HG02840 (cell line): Measurements from ENCODE around the gene MTA2.

Source experiments
- ATAC-seq: cut with Tn5 transposase; IDR thresholded peaks from one replicate; pipeline ENCODE4 v1.9.1; 2021; ENCODE audit warnings: mild to moderate bottlenecking, moderate library complexity, moderate number of reproducible peaks; ENCODE audit not compliant: unreplicated experiment, low FRiP score

The MTA2 gene

DNA sequence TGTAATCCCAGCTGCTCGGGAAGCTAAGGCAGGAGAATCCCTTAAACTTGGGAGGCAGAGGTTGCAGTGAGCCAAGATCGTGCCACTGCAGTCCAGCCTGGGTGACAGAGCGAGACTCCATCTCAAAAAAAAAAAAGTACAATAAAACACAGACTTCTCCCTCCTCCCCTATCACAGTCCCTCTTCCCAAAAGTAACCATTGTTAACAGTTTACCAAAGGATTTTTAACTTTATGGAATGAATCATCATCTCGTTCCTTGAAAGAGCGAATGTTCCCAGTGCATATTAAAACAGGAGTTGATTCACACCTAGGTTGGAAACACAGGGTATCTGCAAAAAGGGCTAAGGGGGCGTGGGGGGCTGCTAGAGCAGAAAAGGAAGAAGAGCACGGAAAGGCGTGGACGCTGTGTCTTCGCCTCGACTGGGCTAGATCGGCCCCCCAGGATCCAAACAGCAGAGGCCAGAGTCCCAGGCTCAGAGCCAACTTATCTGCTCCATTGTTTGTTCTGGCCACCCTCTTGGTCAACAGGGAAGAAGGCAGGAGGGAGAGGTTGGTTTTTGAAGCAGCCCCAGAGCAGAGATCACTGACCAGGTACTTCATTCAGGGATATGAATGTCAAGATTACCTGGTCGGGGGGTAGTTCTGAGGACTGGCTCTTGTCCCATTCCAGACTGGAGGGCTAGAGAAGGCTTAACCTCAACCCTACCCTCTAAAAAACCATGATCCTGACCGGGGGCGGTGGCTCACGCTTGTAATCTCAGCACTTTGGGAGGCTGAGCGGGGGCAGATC is 52.9 kb downstream of the MTA2 start:
- ATAC-seq, result no peak

DNA sequence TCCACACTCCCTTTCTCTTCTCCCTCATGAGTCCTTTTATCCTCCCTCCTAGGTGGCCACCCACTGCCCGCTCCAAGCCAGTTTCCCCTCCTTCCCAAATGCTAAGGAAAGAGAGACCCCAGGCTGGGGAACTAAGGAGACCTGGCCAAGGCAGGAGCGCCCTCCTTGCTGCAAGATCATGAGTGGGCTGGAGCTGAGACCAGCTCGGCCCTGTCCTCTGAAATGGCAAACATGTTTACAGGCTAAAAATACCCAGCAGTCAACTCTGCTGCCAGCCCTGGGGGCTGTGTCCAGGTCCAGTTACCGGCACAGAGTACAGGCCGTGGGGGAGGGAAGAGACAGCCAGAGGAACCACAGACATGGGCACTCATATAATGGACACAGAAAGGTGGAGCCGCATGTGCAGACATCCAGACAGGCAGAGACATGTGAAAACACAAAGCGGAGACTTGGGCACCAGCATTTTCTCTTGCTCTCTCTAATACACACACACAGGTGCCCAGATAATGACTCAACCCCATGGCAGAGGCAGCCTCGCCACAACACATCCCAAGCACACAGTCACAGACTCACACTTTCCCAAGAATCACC is 53.9 kb downstream of the MTA2 start:
- ATAC-seq, result no peak

DNA sequence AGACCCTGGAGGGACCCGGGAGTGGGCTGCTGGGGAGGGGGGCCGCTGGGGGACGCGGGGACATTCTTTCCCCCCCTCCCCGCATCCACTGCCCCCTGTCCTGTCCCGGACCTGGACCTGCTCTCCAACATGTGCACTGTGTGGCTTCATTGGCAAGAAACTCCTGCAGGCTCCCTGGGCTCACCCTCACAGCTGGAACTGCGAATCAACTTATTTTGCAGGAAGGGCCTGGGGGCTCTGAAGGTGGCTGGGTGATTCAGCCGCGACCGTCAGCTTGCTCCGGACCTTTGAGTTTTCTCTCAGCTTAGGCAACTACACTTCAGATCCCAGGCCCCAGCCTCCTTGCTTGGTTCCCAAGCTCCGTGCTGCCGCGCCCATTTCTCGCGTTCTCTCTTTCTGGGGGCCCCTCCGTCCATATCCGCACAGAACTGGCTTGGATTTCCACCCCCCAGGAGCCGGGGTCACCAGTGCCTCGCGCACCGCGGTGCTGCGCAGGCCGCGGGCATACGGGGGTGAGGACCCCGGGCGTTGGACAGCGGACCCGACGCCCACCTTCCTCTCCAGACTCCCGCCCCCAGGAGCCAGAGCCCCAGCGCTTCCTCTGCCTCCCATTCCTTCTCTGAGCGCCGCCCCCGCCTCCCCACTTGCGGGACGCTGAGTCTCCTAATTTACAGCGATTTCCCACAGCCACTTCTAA is 54.6 kb downstream of the MTA2 start:
- no peak for ATAC-seq

DNA sequence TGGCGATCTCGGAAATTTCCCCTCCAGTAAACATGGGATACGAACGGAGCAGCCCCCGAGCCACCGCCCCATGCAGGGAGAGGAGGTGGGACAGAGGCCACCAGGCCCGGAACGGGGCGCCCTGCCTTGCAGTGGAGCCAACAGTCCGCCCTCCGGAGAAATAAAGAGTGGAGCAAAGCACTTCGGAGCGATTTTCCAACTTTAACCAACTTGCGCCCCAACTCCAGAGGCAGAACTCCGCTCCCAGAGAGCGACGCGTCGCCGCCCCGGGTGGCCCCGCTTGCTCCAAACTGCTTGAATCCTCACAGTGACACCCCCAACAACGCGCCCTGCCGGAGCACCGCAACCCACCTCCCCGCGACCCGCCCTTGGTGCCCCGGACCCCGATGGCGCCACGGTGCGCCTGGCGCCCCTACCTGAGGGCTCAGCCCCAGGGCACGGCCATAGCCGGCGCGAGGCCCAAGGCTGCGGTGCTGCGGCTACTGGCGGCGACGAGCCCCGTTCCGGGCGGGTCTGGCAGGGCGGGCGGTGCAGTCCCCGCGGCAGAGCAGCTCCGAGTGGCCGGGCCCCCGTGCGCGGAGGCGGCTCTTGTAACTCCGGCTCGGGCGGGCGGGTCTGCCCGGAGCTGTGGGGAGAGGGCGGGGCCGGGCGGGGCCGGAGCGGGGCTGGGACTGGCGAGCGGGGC is 55.3 kb downstream of the MTA2 start, which contains the start of gene AHNAK:
AHNAK (minus strand) TSS at position 563 of the 685 bp plus-strand sequence. CDS start 10,708 bp downstream, outside the sequence.
- no peak for ATAC-seq

DNA sequence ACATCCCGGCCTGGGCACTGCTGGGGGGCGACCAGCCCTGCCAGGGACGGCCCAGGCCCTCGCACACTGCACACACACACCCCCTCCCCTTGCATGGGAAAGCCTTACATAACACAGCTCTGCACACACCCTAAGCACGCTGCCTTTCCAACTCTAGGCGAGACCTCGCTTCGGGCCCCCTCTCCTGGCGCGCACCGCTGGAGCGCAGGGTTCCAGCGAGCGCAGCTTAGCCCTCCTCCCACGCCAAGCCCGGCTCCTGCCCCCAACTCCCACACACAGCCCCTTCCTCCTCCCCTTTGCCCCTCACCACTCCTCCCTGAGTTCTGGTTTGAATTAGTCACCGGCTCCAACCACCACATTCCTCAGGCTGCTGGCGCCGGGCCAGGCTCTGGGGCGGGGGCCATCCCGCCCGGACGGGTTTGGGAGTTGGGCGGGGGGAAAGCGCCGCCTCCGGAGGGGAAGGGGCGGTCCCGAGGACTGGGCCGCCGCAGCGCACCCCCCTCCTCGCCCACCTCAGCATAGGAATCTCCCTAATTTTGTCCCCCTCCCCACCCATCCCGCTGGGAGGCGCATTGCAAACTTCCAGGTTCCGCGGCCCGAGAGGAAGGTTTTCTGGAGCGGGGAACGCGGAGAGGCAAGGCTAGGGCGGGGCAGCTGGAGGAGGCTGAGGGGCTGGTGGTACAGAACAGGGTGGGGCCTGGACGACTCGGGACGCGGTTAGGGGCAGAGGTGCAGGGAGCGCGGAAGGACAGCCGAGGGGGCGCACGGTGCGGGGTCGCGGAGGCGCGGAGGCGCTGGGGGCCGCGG is 56.0 kb downstream of the MTA2 start:
- ATAC-seq, result no peak

DNA sequence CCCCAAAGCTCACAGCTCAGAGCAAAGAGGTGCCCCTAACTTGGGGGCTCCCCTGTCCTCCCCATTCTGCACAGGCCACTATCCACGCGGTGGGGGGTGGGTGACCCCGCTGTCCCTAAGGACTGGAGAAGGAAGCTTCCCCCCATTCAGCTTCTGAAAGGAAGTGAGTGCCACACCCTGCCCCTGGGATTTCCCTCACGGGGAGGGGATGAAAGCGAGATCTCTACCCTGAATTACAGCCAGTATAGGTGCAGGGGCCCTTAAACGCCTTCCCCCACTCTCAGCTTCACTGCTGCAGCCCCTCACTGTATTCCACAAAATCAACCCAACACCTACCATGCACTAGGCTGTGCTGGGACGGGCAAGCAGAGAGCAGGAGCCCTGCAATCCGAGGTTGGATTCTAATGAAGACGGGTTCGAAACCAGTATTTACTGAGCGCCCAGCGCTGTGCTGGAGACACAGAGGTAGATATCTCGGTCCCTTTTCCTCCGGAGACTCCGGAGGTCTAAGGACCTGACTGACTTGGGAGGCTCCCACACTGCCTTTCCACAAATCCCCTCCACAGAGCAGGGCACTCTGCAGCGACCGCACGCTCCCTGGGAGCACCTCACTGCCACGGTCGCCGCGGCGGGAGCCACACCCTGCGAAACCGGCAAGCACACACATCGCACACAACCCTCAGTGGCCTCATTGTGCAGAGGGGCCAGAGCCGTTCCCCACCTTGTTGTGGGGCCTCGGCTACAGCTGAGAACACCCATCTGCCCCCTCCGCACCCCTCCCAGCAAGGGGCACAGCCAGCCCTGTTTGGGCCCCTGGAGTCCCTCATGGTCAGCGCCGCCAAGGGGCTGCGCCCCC is 56.9 kb downstream of the MTA2 start:
- ATAC-seq, result no peak

DNA sequence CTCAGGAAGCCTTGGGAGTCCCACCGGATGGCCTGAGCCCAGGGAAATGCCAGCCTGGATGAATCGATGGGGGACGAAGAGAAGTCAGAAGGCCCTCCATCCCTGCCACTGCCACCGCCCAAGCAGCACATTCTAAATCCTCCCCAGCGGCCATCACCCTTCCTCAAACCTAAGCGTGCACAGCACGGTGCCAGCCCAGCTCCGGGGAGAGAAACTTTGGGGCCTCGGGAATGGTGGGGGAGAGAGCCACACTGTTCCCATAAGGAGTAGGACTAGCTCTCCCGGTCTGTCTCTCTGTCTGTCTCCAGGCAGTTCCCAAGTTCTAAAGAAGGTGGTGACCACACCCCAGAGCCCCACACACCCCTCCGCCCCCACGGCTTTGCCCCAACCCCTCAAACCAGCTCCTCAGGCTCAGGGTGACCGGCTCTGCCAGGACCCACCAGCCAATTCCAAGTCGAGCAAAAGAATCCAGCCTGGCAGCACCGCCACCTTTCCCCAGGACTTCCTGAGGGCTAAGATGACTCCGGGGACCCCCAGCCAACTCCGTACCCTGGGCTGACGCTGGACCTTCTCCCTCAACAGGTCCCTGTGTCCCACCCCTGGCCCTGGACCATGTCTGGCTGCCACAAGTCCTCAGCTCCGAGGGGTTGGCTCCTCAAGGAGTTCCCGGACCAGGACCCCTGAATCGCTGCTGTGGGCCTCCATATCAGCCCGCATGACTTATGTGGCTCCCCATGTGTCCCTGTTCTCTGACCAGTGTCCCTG is 57.8 kb downstream of the MTA2 start:
- ATAC-seq, result no peak
